Uterus (tissue), 4 donors: ENCODE data around the gene AKAP17A. TPM values are rescaled to one million over a fixed set of nuclear protein-coding genes. Genes with fewer than 3 reads are reported as not detected.
A peak's percentile ranks its signal among the peaks of the same experiment; 100 is the strongest.

ENCODE experiments used
- DNase-seq, 2 donors: peaks; one replicate each; pipeline ENCODE4 v3.0.0-alpha.2; 2019 to 2020
- H3K27ac ChIP-seq, 2 donors: fragments of 200-600 bp; sonication (generic); 1 replicate in 1 of 2; 2 replicates in 1 of 2; pipeline ENCODE4 v1.5.1; 2016 to 2018
- H3K27me3 ChIP-seq, 2 donors: fragments of 200-600 bp; sonication (generic); one replicate each; pipeline ENCODE4 v1.5.1; 2018 to 2019; ENCODE audit warnings: control low read depth in 1 of 2
- H3K36me3 ChIP-seq, 2 donors: fragments of 200-600 bp; sonication (generic); one replicate each; pipeline ENCODE4 v1.5.1; 2019; ENCODE audit warnings: control low read depth in 1 of 2
- H3K4me1 ChIP-seq, 2 donors: fragments of 200-600 bp; sonication (generic); one replicate each; pipeline ENCODE4 v1.5.1; 2018 to 2019; ENCODE audit warnings: control low read depth in 1 of 2
- H3K4me3 ChIP-seq, 2 donors: fragments of 200-600 bp; sonication (generic); 1 replicate in 1 of 2; 2 replicates in 1 of 2; pipeline ENCODE4 v1.5.1; 2018 to 2019; ENCODE audit warnings: mild to moderate bottlenecking in 1 of 2
- H3K9me3 ChIP-seq, 2 donors: fragments of 200-600 bp; sonication (generic); one replicate each; pipeline ENCODE4 v1.5.1; 2019; ENCODE audit warnings: control low read depth in 1 of 2
- CTCF ChIP-seq, 4 experiments: fragments of 200-600 bp in 2 of 4; fragments of 450-650 bp in 2 of 4; sonication (generic) in 2 of 4; IDR thresholded peaks; one replicate each; pipeline ENCODE4 v1.5.1; 2016 to 2019; ENCODE audit warnings: antibody characterized with exemption in 4 of 4, mild to moderate bottlenecking in 2 of 4, moderate library complexity in 1 of 4
- POLR2A ChIP-seq, 2 donors: fragments of 450-650 bp; IDR thresholded peaks; one replicate each; pipeline ENCODE4 v1.6.1; 2016; ENCODE audit warnings: antibody characterized with exemption in 2 of 2, mild to moderate bottlenecking in 1 of 2, moderate library complexity in 1 of 2
- intact Hi-C: fragments of 100-400 bp; cut with DNase I; formaldehyde crosslinking; loops from one replicate; pipeline ENCODE4 v1.15.1; 2023; ENCODE audit warnings: low total_unique reads
- total RNA-seq, 4 donors: library from RNA; depleted of rRNA in 3 of 4; stranded (reverse); fragments of >200 nt in 3 of 4; gene quantifications; one replicate each; pipeline versions ENCODE4 v1.1.0 to v1.2.4, GENCODE V29; 2014 to 2023
- donor health status: DM: yes; HTN: yes; CAD: no.

The AKAP17A gene
- 10 to 100 TPM; 21.5 to 52.9 (median 29.6) TPM for total RNA-seq

GRCh38 chrX:1591102-1591862 lies at the start of gene AKAP17A:
AKAP17A (plus strand) TSS chrX:1591604; CDS start chrX:1593463, 1,859 bp downstream.
- no peaks in the 10 kb centered on the region for H3K27me3 ChIP-seq
- H3K36me3 ChIP-seq = no peaks in the 10 kb centered on the region
- peak within 1 kb of the TSS; percentile 90 to 94 for H3K4me3 ChIP-seq
- intact Hi-C loops = loop anchor here (5.0 kb wide), 1 partner anchor 139 kb away; the partner anchor contains the start of gene ASMTL
- no peaks in the 10 kb centered on the region for H3K9me3 ChIP-seq
- H3K27ac ChIP-seq = peak within 1 kb of the TSS; percentile 79 to 86
- no peaks in the 10 kb centered on the region for H3K4me1 ChIP-seq
- DNase-seq = peak; percentile 93 to 97
- TF ChIP-seq CTCF (IDR thresholded peaks at IDR 0.05) = peak; percentile 17 to 37 (median 28)
- peak; percentile 66 to 86 for TF ChIP-seq POLR2A (IDR thresholded peaks at IDR 0.05)

DNA sequence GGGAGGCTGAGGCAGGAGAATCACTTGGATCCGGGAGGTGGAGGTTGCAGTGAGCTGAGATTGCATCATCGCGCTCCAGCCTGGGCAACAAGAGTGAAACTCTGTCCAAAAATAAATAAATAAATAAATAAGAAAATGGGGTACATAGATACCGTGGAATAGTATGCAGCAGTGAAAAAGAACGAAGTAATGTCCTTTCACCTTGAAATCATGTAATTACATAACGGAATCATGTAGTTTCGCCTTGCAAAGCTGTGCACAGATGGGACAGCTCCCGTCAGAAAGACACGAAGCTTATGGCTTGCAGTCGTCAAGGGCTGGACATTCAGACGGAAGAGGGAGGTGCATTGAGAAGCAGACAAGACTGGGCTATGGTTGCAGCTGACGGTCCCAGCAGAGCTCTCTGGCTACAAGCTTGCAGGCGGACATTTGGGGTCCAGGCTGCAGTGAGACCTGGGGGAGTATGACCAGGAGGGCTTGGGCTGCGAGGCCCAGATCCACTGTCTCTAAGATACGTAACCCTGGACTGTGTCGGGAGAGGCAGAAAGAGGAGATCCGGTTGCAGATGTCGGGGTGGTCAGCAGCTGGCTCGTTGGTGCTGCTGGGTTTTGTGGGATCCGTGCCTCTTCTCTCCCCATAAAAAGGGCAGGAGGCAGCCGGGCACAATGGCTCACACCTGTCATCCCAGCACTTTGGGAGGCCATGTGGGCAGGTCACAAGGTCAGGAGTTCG lies 48.2 kb upstream of the AKAP17A start:
- TF ChIP-seq POLR2A (IDR thresholded peaks at IDR 0.05) (no peak), CTCF (IDR thresholded peaks at IDR 0.05) (no peak)
- no peaks in the 10 kb centered on the region for H3K36me3 ChIP-seq
- no peak overlapping the region for H3K27ac ChIP-seq
- intact Hi-C loops = no loop called here
- no peaks in the 10 kb centered on the region for H3K9me3 ChIP-seq
- H3K4me1 ChIP-seq = no peaks in the 10 kb centered on the region
- no peaks in the 10 kb centered on the region for H3K27me3 ChIP-seq
- DNase-seq = no peak
- H3K4me3 ChIP-seq = no peak overlapping the region

GRCh38 chrX:1545776-1546408 lies 45.5 kb upstream of the AKAP17A start:
- Histone ChIP-seq H3K9me3 (no peaks in the 10 kb centered on the region), H3K36me3 (no peaks in the 10 kb centered on the region), H3K4me3 (no peak overlapping the region), H3K27ac (no peak overlapping the region), H3K27me3 (no peaks in the 10 kb centered on the region), H3K4me1 (no peaks in the 10 kb centered on the region)
- TF ChIP-seq POLR2A (IDR thresholded peaks at IDR 0.05) (no peak), CTCF (IDR thresholded peaks at IDR 0.05) (no peak)
- intact Hi-C loops = no loop called here
- DNase-seq = no peak

- intact Hi-C loops = no loop called here
- DNase-seq = no peak
These were observed 44.6 kb upstream of the AKAP17A start for GRCh38 chrX:1546691-1547251.

More at GRCh38 chrX:1546691-1547251, 44.6 kb upstream of the AKAP17A start:
- no peaks in the 10 kb centered on the region for H3K4me1 ChIP-seq
- no peaks in the 10 kb centered on the region for H3K9me3 ChIP-seq
- peak overlapping the region in 1 of 2 donors; percentile 17 for H3K27ac ChIP-seq
- H3K4me3 ChIP-seq = no peak overlapping the region
- no peaks in the 10 kb centered on the region for H3K27me3 ChIP-seq
- no peaks in the 10 kb centered on the region for H3K36me3 ChIP-seq
- no peak for TF ChIP-seq CTCF (IDR thresholded peaks at IDR 0.05)
- no peak for TF ChIP-seq POLR2A (IDR thresholded peaks at IDR 0.05)
